Natural killer cell (primary cell): ENCODE measurements around the gene RPL35. TPM values are rescaled to one million over a fixed set of nuclear protein-coding genes. Genes with fewer than 3 reads are reported as not detected.

Source experiments
- ATAC-seq, 3 donors: fragments of 150-1000 bp in 2 of 3; fragments of 200-7000 bp in 1 of 3; cut with Tn5 transposase; 1 replicate in 1 of 3; 2 replicates in 2 of 3; pipeline ENCODE4 v1.10.0; 2021; ENCODE audit warnings: mild to moderate bottlenecking in 2 of 3, moderate library complexity in 2 of 3
- DNase-seq, 2 donors: peaks; one replicate each; pipeline versions ENCODE4 v3.0.0 to v3.0.0-alpha.2; 2013 to 2021; ENCODE audit warnings: mixed read lengths in 1 of 2
- H3K27ac ChIP-seq: one replicate; pipeline ENCODE4 v1.5.1; 2013; ENCODE audit warnings: mild to moderate bottlenecking, low read length
- H3K27me3 ChIP-seq: one replicate; pipeline ENCODE4 v1.6.1; 2013; ENCODE audit warnings: low read length; ENCODE audit not compliant: control insufficient read depth, insufficient read depth
- H3K36me3 ChIP-seq: one replicate; pipeline ENCODE4 v1.6.1; 2013; ENCODE audit warnings: low read length; ENCODE audit not compliant: control insufficient read depth, insufficient read depth
- H3K4me1 ChIP-seq: one replicate; pipeline ENCODE4 v1.6.1; 2013; ENCODE audit warnings: low read length; ENCODE audit not compliant: control insufficient read depth, insufficient read depth
- H3K4me3 ChIP-seq: one replicate; pipeline ENCODE4 v1.5.1; 2013; ENCODE audit warnings: low read length
- H3K9me3 ChIP-seq: one replicate; pipeline ENCODE4 v1.6.1; 2013; ENCODE audit warnings: low read length; ENCODE audit not compliant: control insufficient read depth, insufficient read depth
- H3K27ac Mint-ChIP-seq, 2 donors: one replicate each; pipeline ENCODE4 v1.8.0; 2022; ENCODE audit warnings: mild to moderate bottlenecking in 2 of 2, mixed read lengths in 2 of 2, moderate library complexity in 1 of 2
- H3K27me3 Mint-ChIP-seq, 2 donors: one replicate each; pipeline ENCODE4 v1.8.0; 2022; ENCODE audit warnings: low read depth in 2 of 2, mixed read lengths in 2 of 2
- H3K36me3 Mint-ChIP-seq: one replicate; pipeline ENCODE4 v1.8.0; 2022; ENCODE audit warnings: mixed read lengths
- H3K4me1 Mint-ChIP-seq, 2 donors: one replicate each; pipeline ENCODE4 v1.8.0; 2022; ENCODE audit warnings: mixed read lengths in 2 of 2
- H3K4me3 Mint-ChIP-seq: one replicate; pipeline ENCODE4 v1.8.0; 2022; ENCODE audit warnings: mild to moderate bottlenecking, moderate library complexity, mixed read lengths
- H3K9me3 Mint-ChIP-seq, 2 donors: one replicate each; pipeline ENCODE4 v1.8.0; 2022; ENCODE audit warnings: mixed read lengths in 2 of 2
- CTCF ChIP-seq: fragments of 200-600 bp; IDR thresholded peaks from one replicate; pipeline ENCODE4 v1.8.0; 2022; ENCODE audit warnings: antibody characterized with exemption
- WGBS: methylation state at CpG from one replicate; pipeline ENCODE4 v1.1.7; 2013; ENCODE audit warnings: missing lambda C conversion rate; ENCODE audit not compliant: insufficient coverage; 5-methylcytosine and 5-hydroxymethylcytosine counted together
- intact Hi-C: fragments of 100-400 bp; cut with micrococcal nuclease; formaldehyde crosslinking; loops from one replicate; pipeline ENCODE4 v1.14.2; 2022
- total RNA-seq, 4 donors: library from RNA; stranded (reverse); fragments of 120-200 nt in 1 of 4; gene quantifications; one replicate each; pipeline versions ENCODE4 v1.2.3 to v1.2.4, GENCODE V29; 2013 to 2022

The RPL35 gene
- total RNA-seq, 3 donors from 2014 or later (not counting 1 experiment from before 2014, with no cell fraction given), result 716 to 896 (median 795) TPM

GRCh38 chr9:124814164-124814535 is 47.6 kb downstream of the RPL35 start:
- Histone ChIP-seq H3K4me3 (no peak overlapping the region), H3K9me3 (no peaks in the 10 kb centered on the region), H3K27me3 (no peaks in the 10 kb centered on the region), H3K27ac (no peak overlapping the region), H3K36me3 (no peaks in the 10 kb centered on the region), H3K4me1 (no peaks in the 10 kb centered on the region)
- WGBS, result 91% methylated on average over 5 of the region's 5 CpGs
- Mint-ChIP-seq H3K4me1 (no peaks in the 10 kb centered on the region), H3K4me3 (no peak overlapping the region), H3K36me3 (no peaks in the 10 kb centered on the region), H3K9me3 (no peaks in the 10 kb centered on the region), H3K27ac (no peak overlapping the region), H3K27me3 (peaks cover 0 to 2% of the 10 kb centered on the region in 2 donors)
- ATAC-seq (no peak), DNase-seq (no peak)
- intact Hi-C loops, result no loop called here
- TF ChIP-seq CTCF, result no peak

- no peak overlapping the region for H3K4me3 ChIP-seq
- no peaks in the 10 kb centered on the region for H3K4me1 ChIP-seq
- no peaks in the 10 kb centered on the region for H3K4me1 Mint-ChIP-seq
- ATAC-seq, result no peak
- 91% methylated on average over 11 of the region's 11 CpGs for WGBS
- DNase-seq, result no peak
- no peaks in the 10 kb centered on the region for H3K36me3 ChIP-seq
- H3K9me3 Mint-ChIP-seq, result no peaks in the 10 kb centered on the region
- H3K27ac Mint-ChIP-seq, result no peak overlapping the region
- no peak for TF ChIP-seq CTCF
- no peaks in the 10 kb centered on the region for H3K9me3 ChIP-seq
- no peaks in the 10 kb centered on the region for H3K36me3 Mint-ChIP-seq
- intact Hi-C loops, result no loop called here
- no peak overlapping the region for H3K4me3 Mint-ChIP-seq
- no peaks in the 10 kb centered on the region for H3K27me3 ChIP-seq
- peaks cover 0 to 2% of the 10 kb centered on the region in 2 donors for H3K27me3 Mint-ChIP-seq
- no peak overlapping the region for H3K27ac ChIP-seq
Observed at GRCh38 chr9:124813501-124814163, 48.1 kb downstream of the RPL35 start.

- H3K4me1 Mint-ChIP-seq, result no peaks in the 10 kb centered on the region
- no peak for ATAC-seq
- 85% methylated on average over 7 of the region's 7 CpGs for WGBS
Observed at GRCh38 chr9:124813041-124813440, 48.7 kb downstream of the RPL35 start.

More at GRCh38 chr9:124813041-124813440, 48.7 kb downstream of the RPL35 start:
- Mint-ChIP-seq H3K9me3 (no peaks in the 10 kb centered on the region), H3K36me3 (no peaks in the 10 kb centered on the region), H3K27me3 (peaks cover 0 to 4% of the 10 kb centered on the region in 2 donors), H3K4me3 (no peak overlapping the region), H3K27ac (no peak overlapping the region)
- Histone ChIP-seq H3K27me3 (no peaks in the 10 kb centered on the region), H3K27ac (no peak overlapping the region), H3K4me1 (no peaks in the 10 kb centered on the region), H3K4me3 (no peak overlapping the region), H3K36me3 (no peaks in the 10 kb centered on the region), H3K9me3 (no peaks in the 10 kb centered on the region)
- intact Hi-C loops, result no loop called here
- TF ChIP-seq CTCF, result no peak
- no peak for DNase-seq
